Fibroblast of lung (primary cell): ENCODE measurements around the gene CERS6.

ENCODE experiments used
- CTCF ChIP-seq, 2 donors: IDR thresholded peaks in 1 of 2; conservative IDR thresholded peaks in 1 of 2; 1 replicate in 1 of 2; 2 replicates in 1 of 2; pipeline ENCODE4 v1.5.1; 2011 to 2012; ENCODE audit warnings: low read length in 2 of 2, control low read depth in 1 of 2, inconsistent platforms in 1 of 2, low read depth in 1 of 2, mild to moderate bottlenecking in 1 of 2
- EZH2 ChIP-seq: IDR thresholded peaks from 2 replicates; pipeline ENCODE4 v1.5.1; 2012; ENCODE audit warnings: low read length, control low read depth, mild to moderate bottlenecking; ENCODE audit errors: missing control alignments

GRCh38 chr2:168821992-168822391, 365.9 kb downstream of the CERS6 start:
- no peak for TF ChIP-seq CTCF (conservative IDR thresholded peaks at IDR 0.05 in 1 of 2, IDR thresholded peaks at IDR 0.05 in 1 of 2; ENCODE audit: low read depth in 1 of 2, low read length in 2 of 2)
- no peak for TF ChIP-seq EZH2
